ENCODE measurements around the gene TPMT. TPM values are rescaled to one million over a fixed set of nuclear protein-coding genes. Genes with fewer than 3 reads are reported as not detected.
"Not testable (repeated sequence)": the region's sequence is repeated elsewhere in the genome, so short reads cannot be mapped to it uniquely, and the experiment has no call there.

Gene TPMT
- total and polyA plus RNA-seq, 2 of the 13 experiments (the other 11 are each of a cell fraction or from before 2014, with no cell fraction given), result 11.1 to 22.8 TPM

DNA sequence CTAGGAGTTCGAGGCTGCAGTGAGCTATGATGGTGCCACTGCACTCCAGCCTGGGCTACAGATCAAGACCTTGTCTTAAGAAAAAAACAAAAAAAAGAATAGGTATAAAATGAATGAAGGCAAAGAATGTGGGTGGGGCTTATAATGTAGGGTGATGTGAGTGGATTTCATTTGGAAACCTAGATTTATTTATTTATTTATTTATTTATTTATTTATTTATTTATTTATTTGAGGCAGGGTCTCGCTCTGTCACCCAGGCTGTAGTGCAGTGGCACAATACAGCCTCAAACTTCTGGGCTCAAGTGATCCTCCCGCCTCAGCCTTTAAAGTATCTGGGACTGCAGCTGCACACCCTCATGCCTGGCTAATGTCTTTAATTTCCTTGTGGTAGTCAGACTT lies 3.5 kb downstream of the TPMT start:
- BruUV-seq (replicated peaks); H3K27me3 ChIP-seq (ENCODE audit: control insufficient read depth in 1 of 2, insufficient read depth in 2 of 2, low read length in 2 of 2); H3K4me2 ChIP-seq (ENCODE audit: low read depth, low read length); H3K79me2 ChIP-seq (ENCODE audit: insufficient read depth, low read length); in situ Hi-C loops (cut with HindIII; ENCODE audit: extremely low pct_ligation_motif_present, low pct_unique_long_range_greater_than_20kb); ATAC-seq; CTCF ChIA-PET (ENCODE audit: low intra/inter-chr PET ratio, low total read pairs); H3K9me3 ChIP-seq (ENCODE audit: low read length); DNase-seq (ENCODE audit: low spot score); POLR2A ChIA-PET; H2AFZ ChIP-seq (ENCODE audit: low read length); H3K4me3 ChIP-seq (replicated peaks in 1 of 3; ENCODE audit: insufficient read depth in 1 of 3, low read depth in 2 of 3, low read length in 3 of 3); H4K20me1 ChIP-seq (ENCODE audit: insufficient read depth, low read length); H3K9ac ChIP-seq (ENCODE audit: insufficient read depth, low read depth, low read length); H3K36me3 ChIP-seq (replicated peaks in 1 of 2; ENCODE audit: control insufficient read depth in 1 of 2, insufficient read depth in 2 of 2, low read length in 2 of 2); FAIRE-seq; H3K27ac ChIP-seq (ENCODE audit: extremely low read length, insufficient read depth, low read length): not testable (repeated sequence)
- TF ChIP-seq, protein P1, sequence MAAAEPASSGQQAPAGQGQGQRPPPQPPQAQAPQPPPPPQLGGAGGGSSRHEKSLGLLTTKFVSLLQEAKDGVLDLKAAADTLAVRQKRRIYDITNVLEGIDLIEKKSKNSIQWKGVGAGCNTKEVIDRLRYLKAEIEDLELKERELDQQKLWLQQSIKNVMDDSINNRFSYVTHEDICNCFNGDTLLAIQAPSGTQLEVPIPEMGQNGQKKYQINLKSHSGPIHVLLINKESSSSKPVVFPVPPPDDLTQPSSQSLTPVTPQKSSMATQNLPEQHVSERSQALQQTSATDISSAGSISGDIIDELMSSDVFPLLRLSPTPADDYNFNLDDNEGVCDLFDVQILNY (CRISPR knock-in tag; conservative IDR thresholded peaks at IDR 0.05), result 0 out of 2 replicates have a peak, but pooled peaks have one; percentile 20
- 97% methylated on average over 3 of the region's 3 CpGs for WGBS (ENCODE audit: low lambda C conversion rate)
- intact Hi-C loops (cut with micrococcal nuclease; ENCODE audit: unreplicated experiment), result loop anchor here (10.0 kb wide), 2 partner anchors 167 to 447 kb away; partner anchors contain the start of genes KIF13A and NUP153
- H3K4me1 ChIP-seq (ENCODE audit: insufficient read depth, low read length), result peaks cover 48% of the 10 kb centered on the region

DNA sequence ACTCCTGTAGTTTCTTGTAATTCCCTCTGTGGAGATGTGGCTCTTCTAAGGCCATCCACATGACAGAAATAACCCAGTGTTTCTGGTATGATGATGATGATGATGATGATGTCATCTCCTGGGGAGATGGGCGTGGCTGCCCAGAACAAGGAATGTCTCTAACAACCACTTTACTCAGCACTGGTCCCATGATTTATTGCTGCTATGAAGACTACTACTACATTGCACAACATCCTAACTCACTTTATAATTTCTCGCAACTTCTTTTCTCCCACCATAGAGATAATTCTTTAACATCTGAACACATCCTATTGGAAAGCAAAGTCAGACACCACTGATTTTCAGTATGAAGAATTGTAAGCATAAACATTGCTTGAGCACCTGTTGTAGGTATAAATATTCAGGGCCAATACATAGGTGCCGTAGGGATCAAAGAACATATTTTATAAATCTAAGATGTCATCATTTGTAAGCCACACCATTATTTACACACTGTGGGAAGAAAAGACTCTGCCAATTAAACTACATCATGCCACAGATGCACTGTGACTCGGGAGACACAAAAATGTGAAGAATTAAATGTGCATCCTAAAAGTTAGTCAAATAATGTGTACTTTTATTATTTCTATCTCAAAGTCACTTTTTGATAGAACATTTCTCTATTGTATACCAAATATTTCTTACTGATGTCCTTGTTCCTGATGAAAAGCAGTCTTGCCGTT lies 6.4 kb downstream of the TPMT start:
- 0 out of 5 replicates have a peak, but pooled peaks cover 0 to 3% of the 10 kb centered on the region in 2 experiments for H3K36me3 ChIP-seq (replicated peaks in 1 of 2; ENCODE audit: control insufficient read depth in 1 of 2, insufficient read depth in 2 of 2, low read length in 2 of 2)
- H3K4me2 ChIP-seq (ENCODE audit: low read depth, low read length), result no peak overlapping the region
- H3K9me3 ChIP-seq (ENCODE audit: low read length), result no peaks in the 10 kb centered on the region
- ChIA-PET POLR2A (no interaction called here), CTCF (ENCODE audit: low intra/inter-chr PET ratio, low total read pairs) (no interaction called here)
- in situ Hi-C loops (cut with HindIII; ENCODE audit: extremely low pct_ligation_motif_present, low pct_unique_long_range_greater_than_20kb), result no loop called here
- peak overlapping the region; percentile 57 for H3K27ac ChIP-seq (ENCODE audit: extremely low read length, insufficient read depth, low read length)
- no peaks in the 10 kb centered on the region for H4K20me1 ChIP-seq (ENCODE audit: insufficient read depth, low read length)
- FAIRE-seq (no peak), DNase-seq (ENCODE audit: low spot score) (no peak), ATAC-seq (no peak)
- no peak overlapping the region for H2AFZ ChIP-seq (ENCODE audit: low read length)
- peaks cover 49% of the 10 kb centered on the region for H3K4me1 ChIP-seq (ENCODE audit: insufficient read depth, low read length)
- H3K4me3 ChIP-seq (replicated peaks in 1 of 3; ENCODE audit: insufficient read depth in 1 of 3, low read depth in 2 of 3, low read length in 3 of 3), result no peak overlapping the region
- no peak overlapping the region for H3K9ac ChIP-seq (ENCODE audit: insufficient read depth, low read depth, low read length)
- BruUV-seq (replicated peaks), result no TSS peak
- 93% methylated on average over 5 of the region's 5 CpGs for WGBS (ENCODE audit: low lambda C conversion rate)
- intact Hi-C loops (cut with micrococcal nuclease; ENCODE audit: unreplicated experiment), result no loop called here
- H3K79me2 ChIP-seq (ENCODE audit: insufficient read depth, low read length), result no peaks in the 10 kb centered on the region
- H3K27me3 ChIP-seq (ENCODE audit: control insufficient read depth in 1 of 2, insufficient read depth in 2 of 2, low read length in 2 of 2), result no peaks in the 10 kb centered on the region
- peak; percentile 86 for TF ChIP-seq CREB1 (IDR thresholded peaks at IDR 0.05)
- TF ChIP-seq CREB1 (CRISPR knock-in tag; IDR thresholded peaks at IDR 0.05), result no peak
- no peak for TF ChIP-seq ZNF598 (CRISPR knock-in tag; IDR thresholded peaks at IDR 0.05; ENCODE audit: borderline replicate concordance)
- TF ChIP-seq JUN (CRISPR knock-in tag; IDR thresholded peaks at IDR 0.05), result no peak
- no peak for TF ChIP-seq FOXA3 (CRISPR knock-in tag; IDR thresholded peaks at IDR 0.05)
- TF ChIP-seq, protein P2, sequence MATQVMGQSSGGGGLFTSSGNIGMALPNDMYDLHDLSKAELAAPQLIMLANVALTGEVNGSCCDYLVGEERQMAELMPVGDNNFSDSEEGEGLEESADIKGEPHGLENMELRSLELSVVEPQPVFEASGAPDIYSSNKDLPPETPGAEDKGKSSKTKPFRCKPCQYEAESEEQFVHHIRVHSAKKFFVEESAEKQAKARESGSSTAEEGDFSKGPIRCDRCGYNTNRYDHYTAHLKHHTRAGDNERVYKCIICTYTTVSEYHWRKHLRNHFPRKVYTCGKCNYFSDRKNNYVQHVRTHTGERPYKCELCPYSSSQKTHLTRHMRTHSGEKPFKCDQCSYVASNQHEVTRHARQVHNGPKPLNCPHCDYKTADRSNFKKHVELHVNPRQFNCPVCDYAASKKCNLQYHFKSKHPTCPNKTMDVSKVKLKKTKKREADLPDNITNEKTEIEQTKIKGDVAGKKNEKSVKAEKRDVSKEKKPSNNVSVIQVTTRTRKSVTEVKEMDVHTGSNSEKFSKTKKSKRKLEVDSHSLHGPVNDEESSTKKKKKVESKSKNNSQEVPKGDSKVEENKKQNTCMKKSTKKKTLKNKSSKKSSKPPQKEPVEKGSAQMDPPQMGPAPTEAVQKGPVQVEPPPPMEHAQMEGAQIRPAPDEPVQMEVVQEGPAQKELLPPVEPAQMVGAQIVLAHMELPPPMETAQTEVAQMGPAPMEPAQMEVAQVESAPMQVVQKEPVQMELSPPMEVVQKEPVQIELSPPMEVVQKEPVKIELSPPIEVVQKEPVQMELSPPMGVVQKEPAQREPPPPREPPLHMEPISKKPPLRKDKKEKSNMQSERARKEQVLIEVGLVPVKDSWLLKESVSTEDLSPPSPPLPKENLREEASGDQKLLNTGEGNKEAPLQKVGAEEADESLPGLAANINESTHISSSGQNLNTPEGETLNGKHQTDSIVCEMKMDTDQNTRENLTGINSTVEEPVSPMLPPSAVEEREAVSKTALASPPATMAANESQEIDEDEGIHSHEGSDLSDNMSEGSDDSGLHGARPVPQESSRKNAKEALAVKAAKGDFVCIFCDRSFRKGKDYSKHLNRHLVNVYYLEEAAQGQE (IDR thresholded peaks at IDR 0.05; ENCODE audit: borderline replicate concordance in 1 of 2, low read depth in 1 of 2, low read length in 2 of 2), result no peak
- TF ChIP-seq YEATS4 (CRISPR knock-in tag; IDR thresholded peaks at IDR 0.05; ENCODE audit: borderline replicate concordance), result no peak
- TF ChIP-seq SKI (IDR thresholded peaks at IDR 0.05; ENCODE audit: partially characterized antibody), result no peak
- TF ChIP-seq FOXK2 (IDR thresholded peaks at IDR 0.05), result no peak
- TF ChIP-seq CBX2 (IDR thresholded peaks at IDR 0.05; ENCODE audit: low read depth, low read length), result no peak
- no peak for TF ChIP-seq CBX2 (CRISPR knock-in tag; IDR thresholded peaks at IDR 0.05; ENCODE audit: low read depth)
- no peak for TF ChIP-seq ARNT2 (CRISPR knock-in tag; IDR thresholded peaks at IDR 0.05; ENCODE audit: low read depth)
- no peak for TF ChIP-seq GABPA (IDR thresholded peaks at IDR 0.05; ENCODE audit: low read depth, low read length)
- TF ChIP-seq GABPA (CRISPR knock-in tag; IDR thresholded peaks at IDR 0.05; ENCODE audit: low read depth), result no peak
- no peak for TF ChIP-seq DNMT3B (CRISPR knock-in tag; conservative IDR thresholded peaks at IDR 0.05)

Measured in HepG2 (cell line).